ENCODE measurements around the gene NLRP6.
"Not testable (repeated sequence)": the region's sequence is repeated elsewhere in the genome, so short reads cannot be mapped to it uniquely, and the experiment has no call there.

Gene NLRP6

DNA sequence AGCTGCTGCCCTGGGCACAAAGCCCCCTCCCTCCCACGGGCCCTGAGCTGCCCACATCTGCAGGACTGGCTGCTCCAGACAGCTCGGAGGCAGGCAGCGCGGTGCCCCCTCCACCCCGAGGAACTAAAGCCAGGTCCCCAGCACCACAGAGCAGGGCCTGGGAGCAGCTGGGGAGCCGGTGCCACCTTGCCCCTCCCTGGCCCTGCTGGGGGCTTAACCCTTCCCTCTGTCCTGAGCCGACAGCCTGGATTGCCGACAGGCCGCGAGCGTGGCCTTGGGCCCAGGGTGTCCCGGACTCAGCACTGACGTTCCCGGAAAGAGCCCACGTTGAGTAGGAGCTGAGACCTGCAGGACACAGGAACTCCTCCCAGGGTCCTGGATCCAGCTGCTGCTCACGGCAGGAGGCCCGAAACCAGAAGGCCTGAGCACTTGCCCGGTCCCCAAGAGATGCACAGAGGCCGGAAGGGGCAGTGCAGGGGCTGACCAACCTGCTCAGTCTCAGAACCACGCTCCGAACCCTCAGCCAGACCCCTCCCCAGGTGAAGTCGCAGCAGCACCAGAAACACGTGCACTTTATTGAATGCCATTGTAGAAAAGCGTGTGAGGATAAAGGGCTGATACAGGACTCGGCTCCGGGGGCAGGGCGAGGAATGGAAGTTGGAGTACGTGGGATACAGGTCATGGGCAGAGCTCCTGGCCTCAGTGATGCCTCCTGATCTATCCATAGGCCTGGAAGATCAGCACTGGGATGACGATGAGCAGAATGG is 41.1 kb downstream of the NLRP6 start:
- in situ Hi-C loops (cut with MboI; ENCODE audit: low sequenced_read_pairs): not testable (repeated sequence)

DNA sequence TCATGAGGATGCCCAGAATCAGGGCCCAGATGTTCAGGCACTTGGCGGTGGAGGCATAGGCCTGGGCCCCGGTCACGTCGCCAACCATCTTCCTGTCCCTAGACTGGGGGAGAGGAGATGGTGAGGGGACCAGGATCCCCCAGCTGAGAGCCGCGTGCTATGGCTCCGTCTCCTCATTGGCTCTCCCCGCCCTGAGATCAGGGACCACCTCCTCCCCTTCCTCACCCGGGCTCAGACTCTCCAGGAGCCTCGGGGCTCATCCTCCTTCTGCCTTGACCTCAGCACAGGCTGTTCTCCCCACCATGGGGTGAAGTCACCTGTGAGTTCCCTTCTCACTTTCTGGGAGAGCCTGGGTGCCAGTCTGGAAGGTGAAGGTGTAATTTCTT is 41.7 kb downstream of the NLRP6 start:
- in situ Hi-C loops (cut with MboI; ENCODE audit: low sequenced_read_pairs): not testable (repeated sequence)

DNA sequence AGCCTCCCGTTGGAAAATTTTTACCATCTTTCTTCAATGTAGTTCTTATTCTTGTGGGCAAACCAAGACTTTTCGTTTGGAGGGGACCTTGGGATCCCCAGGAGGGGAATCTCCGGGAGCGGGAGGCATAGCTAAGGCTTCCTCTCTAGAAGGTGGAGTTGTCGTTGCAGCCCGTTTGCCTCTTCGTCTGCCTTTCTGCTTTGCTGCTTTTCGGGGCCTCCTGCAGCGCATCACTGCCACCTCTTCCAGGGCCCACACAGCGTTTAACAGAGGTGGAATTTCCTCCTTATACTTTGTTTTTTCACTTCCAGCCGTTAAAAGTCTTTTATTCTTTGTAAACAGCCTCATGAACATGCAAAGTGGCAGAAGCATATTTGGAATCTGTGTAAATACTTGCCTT is 45.9 kb downstream of the NLRP6 start:
- in situ Hi-C loops (cut with MboI; ENCODE audit: low sequenced_read_pairs): no loop called here

DNA sequence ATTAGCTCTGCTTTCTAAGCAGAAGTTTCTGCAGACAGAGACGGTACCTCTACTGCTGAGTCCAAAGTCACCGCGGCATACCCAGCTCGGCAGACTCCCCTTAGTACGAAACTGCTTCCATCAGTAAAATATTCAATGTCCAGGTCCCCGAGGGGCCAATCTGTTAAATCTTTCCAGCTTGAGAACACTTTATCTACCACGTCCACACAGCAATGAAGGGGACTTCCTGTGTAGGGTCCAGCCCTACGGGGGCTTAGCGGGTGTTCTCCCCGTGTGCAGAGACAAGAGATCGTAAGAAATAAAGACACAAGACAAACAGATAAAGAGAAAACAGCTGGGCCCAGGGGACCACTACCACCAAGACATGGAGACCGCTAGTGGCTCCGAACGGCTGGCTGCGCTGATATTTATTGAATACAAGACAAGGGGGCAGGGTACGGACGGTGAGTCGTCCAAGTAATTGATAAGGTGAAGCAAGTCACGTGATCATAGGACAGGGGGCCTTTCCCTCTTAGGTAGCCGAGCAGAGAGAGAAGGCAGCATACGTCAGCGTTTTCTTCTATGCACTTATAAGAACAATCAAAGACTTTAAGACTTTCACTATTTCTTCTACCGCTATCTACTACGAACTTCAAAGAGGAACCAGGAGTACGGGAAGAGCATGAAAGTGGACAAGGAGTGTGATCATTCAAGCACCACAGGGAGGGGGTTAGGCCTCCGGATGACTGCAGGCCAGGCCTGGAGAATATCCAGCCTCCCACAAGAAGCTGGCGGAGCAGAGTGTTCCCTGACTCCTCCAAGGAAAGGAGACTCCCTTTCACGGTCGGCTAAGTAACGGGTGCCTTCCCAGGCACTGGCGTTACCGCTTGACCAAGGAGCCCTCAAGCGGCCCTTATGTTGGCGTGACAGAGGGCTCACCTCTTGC is 46.6 kb downstream of the NLRP6 start:
- in situ Hi-C loops (cut with MboI; ENCODE audit: low sequenced_read_pairs): not testable (repeated sequence)

DNA sequence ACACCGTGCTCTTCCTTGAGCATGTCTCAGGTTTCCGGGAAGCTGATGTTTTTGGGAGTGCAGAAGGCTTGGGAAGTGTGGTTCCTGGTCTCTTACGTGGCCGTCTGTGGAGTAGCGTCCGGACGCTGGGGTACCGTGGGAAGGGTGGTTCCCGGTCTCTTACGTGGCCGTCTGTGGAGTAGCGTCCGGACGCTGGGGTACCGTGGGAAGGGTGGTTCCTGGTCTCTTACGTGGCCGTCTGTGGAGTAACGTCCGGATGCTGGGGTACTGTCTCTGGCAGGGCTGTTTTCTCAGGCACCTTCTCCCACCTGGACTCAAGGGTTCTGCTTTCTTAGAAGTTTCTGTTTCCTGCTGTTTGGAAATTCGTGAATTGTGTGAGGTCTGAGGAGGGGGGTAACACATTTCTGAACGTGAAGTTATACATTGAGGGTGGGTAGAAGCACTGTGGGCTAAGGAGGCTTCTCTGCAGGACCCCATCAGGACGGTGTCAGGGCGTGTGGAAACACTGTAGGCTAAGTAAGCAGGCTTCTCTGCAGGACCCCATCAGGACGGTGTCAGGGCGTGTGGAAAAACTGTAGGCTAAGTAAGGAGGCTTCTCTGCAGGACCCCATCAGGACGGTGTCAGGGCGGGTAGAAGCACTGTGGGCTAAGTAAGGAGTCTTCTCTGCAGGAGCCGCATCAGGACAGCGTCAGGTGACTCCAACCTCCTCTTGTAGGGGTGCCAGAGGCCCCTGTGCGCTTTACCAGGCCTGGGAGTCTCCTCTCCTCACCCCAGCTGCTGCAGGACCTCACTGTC is 47.8 kb downstream of the NLRP6 start:
- in situ Hi-C loops (cut with MboI; ENCODE audit: low sequenced_read_pairs): no loop called here

DNA sequence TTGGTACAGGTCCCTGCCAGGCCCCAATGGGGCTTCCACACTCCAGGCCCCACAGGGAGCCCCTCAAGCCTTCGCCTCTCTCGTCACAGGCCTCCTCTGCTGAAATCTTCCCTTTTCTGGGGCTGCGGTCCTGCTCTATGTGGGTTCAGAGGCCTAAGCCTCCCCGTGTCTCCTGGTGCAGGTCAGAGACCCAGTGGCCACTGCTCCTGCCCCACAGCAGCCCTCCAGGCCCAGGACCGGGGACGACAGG is 48.3 kb downstream of the NLRP6 start:
- in situ Hi-C loops (cut with MboI; ENCODE audit: low sequenced_read_pairs): no loop called here

DNA sequence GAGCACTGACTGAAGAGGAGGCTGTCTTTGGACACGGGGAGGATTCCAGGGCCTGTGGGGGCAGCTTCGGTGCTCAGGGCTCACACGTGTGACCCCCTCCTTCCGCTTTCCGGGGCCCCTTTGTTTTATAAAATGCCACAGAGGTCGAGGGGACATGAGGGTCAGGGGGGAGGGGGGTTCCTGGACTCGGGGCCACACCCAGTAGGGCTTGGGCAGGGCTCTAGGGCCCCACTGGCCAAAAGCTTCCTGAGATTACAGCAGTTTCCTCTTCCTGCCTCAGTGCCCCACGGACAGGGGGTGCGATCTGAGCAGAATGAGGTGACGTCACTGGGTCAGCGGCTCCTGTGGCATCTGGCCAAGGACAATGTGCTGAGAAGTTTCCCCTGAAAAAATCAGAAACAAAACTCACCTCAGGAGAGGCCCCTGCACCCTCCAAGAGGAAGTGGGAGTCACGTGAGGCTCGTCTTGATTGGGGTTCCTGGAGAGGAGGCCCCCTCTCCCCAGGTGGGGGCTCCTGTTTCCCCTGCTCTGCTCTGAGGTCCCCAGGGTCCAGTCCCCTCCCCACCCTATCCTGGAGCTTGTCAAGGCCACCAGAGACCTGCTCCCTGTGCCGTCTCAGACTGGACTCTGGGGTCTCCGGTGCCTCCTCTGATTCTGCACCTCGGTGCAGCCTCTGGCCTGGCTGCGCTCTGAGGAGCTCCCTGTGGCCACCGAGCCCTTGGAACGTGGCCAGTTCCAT is 48.8 kb downstream of the NLRP6 start:
- in situ Hi-C loops (cut with MboI; ENCODE audit: low sequenced_read_pairs): no loop called here

DNA sequence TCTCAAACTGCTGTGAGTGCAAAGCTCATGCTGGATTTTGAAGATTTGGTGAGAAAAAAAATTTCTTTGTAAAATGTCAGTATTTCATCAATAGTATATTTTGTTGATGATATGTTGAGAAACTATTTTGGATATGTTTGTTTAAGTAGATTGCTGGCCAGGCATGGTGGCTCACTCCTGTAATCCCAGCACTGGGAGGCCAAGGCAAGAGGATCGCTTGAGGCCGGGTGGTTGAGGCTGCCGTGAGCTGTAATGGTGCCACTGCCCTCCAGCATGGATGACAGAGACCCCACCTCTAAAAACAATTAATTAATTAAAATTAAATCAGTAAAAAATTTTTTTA is 49.3 kb downstream of the NLRP6 start:
- in situ Hi-C loops (cut with MboI; ENCODE audit: low sequenced_read_pairs): no loop called here

DNA sequence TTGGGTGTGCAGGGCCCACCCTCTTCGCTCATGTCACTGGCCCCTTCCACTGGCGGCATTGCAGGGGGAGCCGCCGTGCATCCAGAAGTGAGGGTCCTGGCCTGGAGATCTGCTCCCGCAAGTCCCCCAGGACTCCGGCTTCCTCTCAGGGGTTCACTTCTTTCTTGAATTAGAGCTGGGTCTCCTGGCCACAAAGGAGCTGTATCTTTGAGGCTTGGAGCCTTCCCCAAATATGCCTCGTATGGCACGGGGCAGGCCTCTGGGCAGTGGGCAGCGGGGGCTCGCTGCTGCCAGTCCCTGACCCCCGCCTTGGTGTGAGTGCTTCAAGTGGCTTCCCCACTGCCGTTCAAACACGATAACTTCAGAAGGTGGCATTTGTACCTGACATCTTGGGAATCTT is 49.8 kb downstream of the NLRP6 start:
- in situ Hi-C loops (cut with MboI; ENCODE audit: low sequenced_read_pairs): no loop called here

DNA sequence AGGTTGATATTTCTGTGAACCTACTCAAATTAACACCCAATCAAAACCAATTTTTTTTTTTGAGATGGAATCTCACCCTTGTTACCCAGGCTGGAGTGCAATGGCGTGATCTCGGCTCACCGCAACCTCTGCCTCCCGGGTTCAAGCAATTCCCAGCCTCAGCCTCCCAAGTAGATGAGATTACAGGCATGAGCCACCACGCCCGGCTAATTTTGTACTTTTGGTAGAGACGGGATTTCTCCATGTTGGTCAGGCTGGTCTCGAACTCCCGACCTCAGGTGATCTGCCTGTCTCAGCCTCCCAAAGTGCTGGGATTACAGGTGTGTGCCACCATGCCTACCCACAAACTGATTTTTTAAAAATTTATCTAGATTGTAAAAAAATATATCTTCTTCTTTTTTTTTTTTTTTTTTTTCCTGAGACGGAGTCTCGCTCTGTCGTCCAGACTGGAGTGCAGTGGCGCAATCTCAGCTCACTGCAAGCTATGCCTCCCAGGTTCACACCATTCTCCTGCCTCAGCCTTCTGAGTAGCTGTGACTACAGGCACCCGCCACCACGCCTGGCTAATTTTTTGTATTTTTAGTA is 50.4 kb downstream of the NLRP6 start:
- in situ Hi-C loops (cut with MboI; ENCODE audit: low sequenced_read_pairs): not testable (repeated sequence)

DNA sequence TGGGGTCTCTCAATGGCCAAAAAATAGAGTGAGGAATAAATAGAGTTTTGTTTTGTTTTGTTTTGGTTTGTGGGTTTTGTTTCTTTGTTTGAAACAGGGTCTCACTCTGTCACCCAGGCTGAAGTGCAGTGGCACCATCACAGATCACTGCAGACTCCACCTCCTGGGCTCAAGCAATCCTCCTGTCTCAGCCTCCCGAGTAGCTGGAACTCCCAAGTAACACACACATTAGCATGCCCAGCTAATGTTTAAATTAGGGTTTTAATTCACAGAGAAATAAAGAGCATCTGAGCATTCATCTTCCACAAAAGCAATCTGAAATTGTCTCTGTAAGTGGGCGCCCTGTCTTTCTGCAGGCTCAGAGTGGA is 51.7 kb downstream of the NLRP6 start:
- in situ Hi-C loops (cut with MboI; ENCODE audit: low sequenced_read_pairs): no loop called here

DNA sequence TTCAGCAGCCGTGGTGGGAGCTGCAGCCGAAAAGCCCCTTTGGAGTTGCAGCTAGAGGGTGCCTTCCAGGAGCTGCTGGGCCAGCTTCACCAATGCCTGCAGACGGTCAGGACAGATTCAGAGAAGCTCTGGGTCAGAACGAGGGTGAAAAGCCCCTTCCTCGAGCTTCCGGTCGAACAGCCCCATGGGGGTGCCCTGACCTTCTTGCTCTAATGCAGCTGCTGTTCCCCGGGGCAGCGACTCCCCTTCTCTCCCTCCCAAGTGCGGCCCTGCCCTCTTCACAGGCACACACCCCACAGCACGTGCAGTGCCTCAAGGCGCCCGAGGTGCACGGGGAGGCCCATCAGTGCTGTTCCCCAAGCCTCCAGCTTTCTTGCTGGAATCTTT is 52.1 kb downstream of the NLRP6 start:
- in situ Hi-C loops (cut with MboI; ENCODE audit: low sequenced_read_pairs): no loop called here

DNA sequence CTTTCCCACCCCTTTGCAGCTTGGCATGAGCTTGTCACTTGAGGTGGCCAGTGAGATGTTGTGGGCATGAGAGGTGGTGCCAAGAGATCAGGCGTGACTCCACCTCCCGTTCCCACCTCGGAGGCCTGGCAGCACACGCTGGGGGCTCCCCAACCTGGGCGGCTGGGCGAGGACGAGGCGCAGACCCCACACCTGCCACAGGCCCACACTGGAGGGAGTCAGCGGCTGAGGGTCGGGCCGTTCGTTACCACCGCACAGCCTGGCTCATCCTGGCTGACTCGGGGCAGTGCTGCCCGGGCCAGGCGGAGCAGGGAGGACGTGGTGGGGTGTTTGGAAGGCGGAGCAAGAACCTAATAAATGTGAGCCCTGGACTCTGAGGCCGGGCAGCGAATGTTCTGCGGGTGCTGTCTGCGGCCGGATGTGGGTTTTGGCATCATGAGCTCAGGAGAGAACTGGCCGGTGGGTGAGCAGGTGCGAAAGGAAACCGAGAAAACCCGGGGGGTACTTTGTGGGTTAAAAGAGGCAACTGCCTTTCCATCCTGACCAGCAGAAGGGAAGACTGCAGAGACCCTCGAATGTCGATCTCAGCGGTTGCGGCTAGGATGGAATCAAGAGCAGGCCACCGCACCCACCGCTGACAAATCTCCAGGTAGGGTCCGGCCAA is 52.6 kb downstream of the NLRP6 start:
- in situ Hi-C loops (cut with MboI; ENCODE audit: low sequenced_read_pairs): no loop called here

DNA sequence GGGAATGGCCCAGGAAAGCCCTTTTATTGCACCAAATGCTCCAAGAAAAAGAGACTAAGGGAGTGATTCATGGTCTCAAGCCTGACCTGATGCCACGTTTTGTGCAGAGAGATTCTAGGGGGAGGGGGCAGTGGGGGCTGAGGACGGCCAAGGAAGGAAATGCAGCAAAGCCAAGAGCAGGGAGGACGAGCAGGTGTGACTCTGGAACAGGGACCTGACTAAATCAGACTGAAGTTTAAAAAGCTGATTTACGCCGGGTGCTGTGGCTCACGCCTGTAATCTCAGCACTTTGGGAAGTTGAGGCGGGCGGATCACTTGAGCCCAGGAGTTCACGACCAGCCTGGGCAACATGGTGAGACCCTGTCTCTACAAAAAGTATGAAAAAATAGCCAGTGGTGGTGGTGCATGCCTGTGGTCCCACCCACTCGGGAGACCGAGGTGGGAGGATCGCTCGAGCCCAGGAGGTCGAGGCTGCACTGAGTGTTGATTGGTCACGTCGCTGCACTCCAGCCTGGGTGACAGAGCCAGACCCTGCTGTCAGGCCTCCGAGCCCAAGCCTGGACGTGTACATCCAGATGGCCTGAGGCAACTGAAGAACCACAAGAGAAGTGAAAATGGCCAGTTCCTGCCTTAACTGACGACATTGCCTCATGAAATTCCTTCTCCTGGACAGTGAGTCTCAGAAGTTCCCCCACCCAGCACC is 53.3 kb downstream of the NLRP6 start:
- in situ Hi-C loops (cut with MboI; ENCODE audit: low sequenced_read_pairs): no loop called here

DNA sequence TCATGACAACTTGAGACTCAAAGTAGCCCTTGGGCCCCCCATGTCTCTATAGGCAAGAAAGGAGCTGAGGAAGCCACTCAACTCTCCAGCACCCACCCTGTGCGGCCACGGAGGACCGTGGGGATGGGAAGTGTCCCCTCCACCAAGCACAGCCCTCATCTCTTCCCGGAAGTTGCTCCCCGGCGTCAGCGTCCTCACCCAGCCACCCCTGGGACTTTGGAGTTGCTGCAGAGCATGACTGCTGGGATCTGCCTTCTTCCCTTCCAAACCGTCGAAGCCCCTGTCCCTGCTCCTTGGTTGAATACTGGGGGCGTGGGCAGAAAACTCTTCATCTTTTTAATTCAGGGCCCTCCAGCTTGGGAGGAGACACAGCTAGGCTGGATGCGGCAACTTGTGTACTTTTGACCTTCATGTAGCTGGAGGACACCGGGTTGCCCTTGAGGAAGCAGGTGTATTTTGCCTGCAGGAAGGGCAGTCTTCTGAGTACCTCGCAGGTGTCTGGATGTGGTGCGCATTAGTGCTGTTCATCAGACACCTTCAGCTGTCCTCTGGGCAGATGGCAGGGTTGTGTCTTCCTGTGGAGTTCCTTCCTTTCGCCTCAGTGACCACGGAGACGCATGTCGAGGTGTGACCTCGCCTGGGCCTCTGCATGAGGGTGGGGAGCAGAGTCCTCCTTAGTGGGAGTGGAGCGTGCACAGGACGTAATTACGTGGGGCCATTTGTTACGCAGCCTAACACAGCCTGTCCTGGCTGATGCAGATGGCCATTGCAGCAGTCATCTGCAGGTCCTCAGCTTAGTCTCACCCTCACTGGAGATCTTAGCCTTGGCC is 54.7 kb downstream of the NLRP6 start:
- in situ Hi-C loops (cut with MboI; ENCODE audit: low sequenced_read_pairs): no loop called here

DNA sequence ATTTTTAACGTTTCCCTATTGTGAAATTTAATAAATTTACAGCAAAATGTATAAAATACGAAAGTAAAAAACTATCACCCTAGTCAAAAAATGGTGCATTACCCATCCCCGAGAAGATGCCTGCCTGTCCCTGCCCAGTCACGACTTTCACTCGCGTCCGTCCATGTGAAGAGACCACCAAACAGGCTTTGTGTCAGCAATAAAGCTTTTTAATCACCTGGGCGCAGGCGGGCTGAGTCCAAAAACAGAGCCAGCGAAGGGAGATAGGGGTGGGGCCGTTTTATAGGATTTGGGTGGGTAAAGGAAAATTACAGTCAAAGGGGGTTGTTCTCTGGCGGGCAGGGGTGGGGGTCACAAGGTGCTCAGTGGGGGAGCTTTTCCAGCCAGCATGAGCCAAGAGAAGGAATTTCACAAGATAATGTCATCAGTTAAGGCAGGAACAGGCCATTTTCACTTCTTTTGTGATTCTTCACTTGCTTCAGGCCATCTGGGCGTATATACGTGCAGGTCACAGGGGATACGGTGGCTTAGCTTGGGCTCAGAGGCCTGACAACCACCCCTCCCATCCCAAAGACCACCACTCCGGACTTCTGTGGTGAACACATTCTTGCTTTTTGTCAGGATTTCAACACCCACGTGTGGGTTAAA is 55.5 kb downstream of the NLRP6 start:
- in situ Hi-C loops (cut with MboI; ENCODE audit: low sequenced_read_pairs): not testable (repeated sequence)

DNA sequence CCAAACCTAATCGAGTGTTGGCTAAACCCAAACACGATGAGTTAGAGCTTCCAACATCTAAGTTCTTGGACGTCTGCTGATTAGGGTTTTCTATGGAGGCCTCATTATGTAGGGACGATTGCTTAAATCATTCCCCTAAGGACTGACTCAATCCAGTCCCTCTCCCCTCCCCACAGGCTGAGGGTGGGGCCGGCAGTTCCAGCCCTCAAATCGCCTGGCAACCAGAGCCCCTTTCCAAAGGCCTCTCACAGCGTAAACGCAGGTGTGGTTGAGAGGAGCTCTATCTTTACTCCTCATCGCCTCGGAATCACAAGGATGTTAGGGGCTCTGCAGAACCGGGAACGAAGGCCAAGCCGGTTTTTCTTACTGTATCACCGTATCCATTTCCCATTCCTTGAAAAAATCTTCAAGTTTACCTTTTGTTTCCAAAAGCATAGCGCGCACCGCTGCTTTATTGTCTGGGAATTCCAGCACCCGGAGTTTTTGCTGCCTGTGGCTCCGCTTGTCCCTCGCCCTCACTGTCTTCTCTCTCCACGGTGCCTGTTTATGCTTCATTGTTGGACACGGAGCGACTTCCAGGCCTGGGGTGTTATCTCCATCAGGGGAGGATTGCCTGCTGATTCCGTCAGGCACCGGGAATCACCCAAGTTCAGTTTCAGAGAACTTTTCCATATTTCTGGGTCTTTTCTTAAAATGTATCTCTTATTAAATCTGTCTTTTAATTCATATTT is 56.2 kb downstream of the NLRP6 start:
- in situ Hi-C loops (cut with MboI; ENCODE audit: low sequenced_read_pairs): no loop called here

Measured in HL-60/S4 (cell line).